Ovary (tissue), 9 donors: Measurements from ENCODE around the gene RIPOR3. TPM values are rescaled to one million over a fixed set of nuclear protein-coding genes. Genes with fewer than 3 reads are reported as not detected.

Experiments
- DNase-seq, 5 donors: peaks; one replicate each; pipeline ENCODE4 v3.0.0-alpha.2; 2019 to 2020
- H3K27ac ChIP-seq, 2 donors: fragments of 200-600 bp; one replicate each; pipeline versions ENCODE4 v1.5.1 to v1.8.0; 2019 to 2022
- H3K27me3 ChIP-seq: fragments of 200-600 bp; one replicate; pipeline ENCODE4 v1.8.0; 2022
- H3K36me3 ChIP-seq: fragments of 200-600 bp; sonication (generic); one replicate; pipeline ENCODE4 v1.5.1; 2019
- H3K4me1 ChIP-seq: one replicate; pipeline ENCODE4 v1.8.1; 2013; ENCODE audit warnings: mild to moderate bottlenecking, moderate library complexity; ENCODE audit not compliant: insufficient read depth
- H3K4me3 ChIP-seq: fragments of 200-600 bp; sonication (generic); one replicate; pipeline ENCODE4 v1.5.1; 2017
- H3K9me3 ChIP-seq, 2 donors: fragments of 200-600 bp in 1 of 2; sonication (generic) in 1 of 2; one replicate each; pipeline versions ENCODE4 v1.5.1 to v1.8.1; 2013 to 2019; ENCODE audit warnings: mild to moderate bottlenecking in 1 of 2, moderate library complexity in 1 of 2
- EP300 ChIP-seq: sonication (generic); formaldehyde crosslinking; IDR thresholded peaks from one replicate; pipeline ENCODE4 v1.6.1; 2017; ENCODE audit warnings: antibody characterized with exemption
- POLR2A ChIP-seq: fragments of 450-650 bp; IDR thresholded peaks from one replicate; pipeline ENCODE4 v1.6.1; 2017; ENCODE audit warnings: antibody characterized with exemption, mild to moderate bottlenecking, moderate library complexity
- WGBS, 3 donors: extraction: QIAGEN DNeasy Blood & Tissue Kit in 1 of 3; methylation state at CpG; one replicate each; pipeline versions ENCODE4 v1.1.5 to v1.1.7; 2013 to 2017; 5-methylcytosine and 5-hydroxymethylcytosine counted together
- intact Hi-C, 4 donors: fragments of 100-400 bp; cut with DNase I; formaldehyde crosslinking; loops; one replicate each; pipeline versions ENCODE4 v1.11.0 to v1.15.1; 2022 to 2023
- polyA plus RNA-seq, 2 donors: library from polyadenylated mRNA; stranded (reverse); fragments of 200-250 nt in 1 of 2; fragments of 350-450 nt in 1 of 2; fragmentation: Illumina TruSeq in 1 of 2; extraction: RNeasy Lipid Tissue Mini Kit (QIAGEN cat#74804) in 1 of 2; gene quantifications; one replicate each; pipeline ENCODE4 v1.2.3, GENCODE V29; 2013 to 2014
- total RNA-seq, 7 donors: library from RNA; depleted of rRNA in 2 of 7; stranded (reverse); fragments of >200 nt in 2 of 7; fragmentation: NEBNext Ultra II Directional in 3 of 7; extraction: Animal tissue kit (Norgen Biotek cat#: 25700) in 3 of 7; gene quantifications; one replicate each; pipeline versions ENCODE4 v1.1.0 to v1.2.4, GENCODE V29; 2016 to 2023
- TF ChIP-seq, protein P1 (sequence below), 3 donors: fragments of 450-650 bp in 2 of 3; fragments of 200-600 bp in 1 of 3; IDR thresholded peaks; one replicate each; pipeline versions ENCODE4 v1.5.1 to v1.8.0; 2016 to 2022; ENCODE audit warnings: antibody characterized with exemption in 3 of 3, mild to moderate bottlenecking in 1 of 3
- donor health status: DM: no; HTN: no; CAD: no; lungs with moderate emphysema.
- donor health status: DM: no; HTN: no; CAD: no.
- donor health status: Bipolar disorder and iron deficiency.
- donor health status: DM: yes; HTN: yes; CAD: no.
- donor health status: DM: no; HTN: no; CAD: no.
- donor health status: DM: yes; HTN: yes; CAD: no.

RIPOR3 gene
- total and polyA plus RNA-seq, 9 donors, result 1.3 to 22.7 (median 8.0) TPM

DNA sequence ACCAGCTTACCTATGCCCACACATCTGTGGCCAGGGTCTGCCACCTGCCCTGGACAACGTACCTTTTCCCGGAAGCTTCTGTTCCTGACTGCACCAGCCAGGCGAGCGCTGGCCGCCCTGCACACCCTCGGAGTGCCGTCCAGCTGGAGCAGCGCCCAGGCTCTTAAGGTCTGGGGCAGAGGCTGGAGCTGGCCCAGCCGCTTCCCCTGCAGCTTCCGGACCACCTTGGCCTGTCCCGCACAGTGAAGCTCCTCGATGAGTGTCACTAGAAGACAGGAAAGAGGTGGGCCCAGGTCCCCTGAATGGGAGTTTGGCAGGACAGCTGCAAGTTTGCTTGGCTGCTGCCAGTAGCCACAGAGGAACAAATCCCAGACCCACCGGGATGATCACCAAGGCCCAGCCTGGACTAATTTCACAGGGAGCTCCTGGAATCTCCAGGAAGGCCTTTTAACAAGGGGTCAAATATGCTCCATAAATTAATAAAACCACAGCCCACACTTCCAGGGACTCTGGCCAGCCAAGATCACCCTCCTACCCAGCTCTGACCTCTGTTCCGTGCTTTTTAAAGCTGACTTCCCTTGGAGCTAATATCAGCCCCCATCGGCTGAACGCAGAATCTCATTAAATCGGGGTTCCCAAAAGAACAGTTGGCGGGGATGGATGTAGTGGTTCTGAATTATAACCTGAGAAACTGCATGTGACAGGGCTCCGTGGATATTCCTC lies 98.9 kb downstream of the RIPOR3 start:
- H3K27ac ChIP-seq, result no peak overlapping the region
- DNase-seq, result peak; percentile 45 to 82 (median 67)

DNA sequence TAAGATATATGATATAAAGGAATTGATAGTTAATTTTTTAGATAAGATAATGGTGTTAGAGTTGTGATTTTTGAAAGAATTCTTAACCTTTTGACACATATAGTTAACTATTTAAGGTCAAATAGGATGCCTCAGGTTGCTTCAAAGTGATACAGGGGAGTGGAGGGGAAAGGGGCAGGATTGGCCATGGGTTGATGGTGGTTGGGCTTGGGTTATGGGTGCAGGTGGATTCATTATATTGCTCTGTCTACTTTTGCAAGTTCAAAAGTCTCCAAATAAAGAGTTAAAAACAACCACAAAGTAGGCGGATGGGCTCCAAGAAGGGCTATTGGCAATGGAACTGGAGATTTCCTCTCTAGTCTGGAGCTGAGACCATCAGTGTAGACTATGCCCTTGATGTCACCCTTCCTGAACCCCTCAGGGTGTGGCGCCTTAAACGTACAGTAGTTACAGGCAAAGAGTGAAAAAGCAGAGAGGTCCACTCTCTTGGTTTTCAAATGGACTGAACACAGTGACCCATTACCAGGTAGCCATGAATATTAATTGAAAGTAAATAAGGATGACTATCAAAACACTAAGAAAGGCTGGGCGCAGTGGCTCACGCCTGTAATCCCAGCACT lies 100.0 kb downstream of the RIPOR3 start:
- Histone ChIP-seq H3K36me3 (no peaks in the 10 kb centered on the region), H3K9me3 (no peaks in the 10 kb centered on the region), H3K4me3 (no peak overlapping the region), H3K27me3 (no peaks in the 10 kb centered on the region), H3K27ac (no peak overlapping the region), H3K4me1 (peaks cover 6% of the 10 kb centered on the region)
- DNase-seq, result no peak
- WGBS, 3 donors, result 89 to 98% (median 90%) methylated on average over 5 of the region's 5 CpGs
- intact Hi-C loops, result no loop called here
- TF ChIP-seq POLR2A (no peak), EP300 (no peak)
- TF ChIP-seq, protein P1, sequence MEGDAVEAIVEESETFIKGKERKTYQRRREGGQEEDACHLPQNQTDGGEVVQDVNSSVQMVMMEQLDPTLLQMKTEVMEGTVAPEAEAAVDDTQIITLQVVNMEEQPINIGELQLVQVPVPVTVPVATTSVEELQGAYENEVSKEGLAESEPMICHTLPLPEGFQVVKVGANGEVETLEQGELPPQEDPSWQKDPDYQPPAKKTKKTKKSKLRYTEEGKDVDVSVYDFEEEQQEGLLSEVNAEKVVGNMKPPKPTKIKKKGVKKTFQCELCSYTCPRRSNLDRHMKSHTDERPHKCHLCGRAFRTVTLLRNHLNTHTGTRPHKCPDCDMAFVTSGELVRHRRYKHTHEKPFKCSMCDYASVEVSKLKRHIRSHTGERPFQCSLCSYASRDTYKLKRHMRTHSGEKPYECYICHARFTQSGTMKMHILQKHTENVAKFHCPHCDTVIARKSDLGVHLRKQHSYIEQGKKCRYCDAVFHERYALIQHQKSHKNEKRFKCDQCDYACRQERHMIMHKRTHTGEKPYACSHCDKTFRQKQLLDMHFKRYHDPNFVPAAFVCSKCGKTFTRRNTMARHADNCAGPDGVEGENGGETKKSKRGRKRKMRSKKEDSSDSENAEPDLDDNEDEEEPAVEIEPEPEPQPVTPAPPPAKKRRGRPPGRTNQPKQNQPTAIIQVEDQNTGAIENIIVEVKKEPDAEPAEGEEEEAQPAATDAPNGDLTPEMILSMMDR (IDR thresholded peaks at IDR 0.05), result no peak

More for the DNA sequence above, 98.9 kb downstream of the RIPOR3 start:
- Histone ChIP-seq H3K4me1 (peaks cover 6% of the 10 kb centered on the region), H3K4me3 (no peak overlapping the region), H3K9me3 (no peaks in the 10 kb centered on the region), H3K36me3 (no peaks in the 10 kb centered on the region), H3K27me3 (no peaks in the 10 kb centered on the region)
- intact Hi-C loops, result no loop called here
- WGBS, 3 donors, result 20 to 25% (median 22%) methylated on average over 19 of the region's 19 CpGs
- TF ChIP-seq POLR2A (no peak), EP300 (no peak)
- TF ChIP-seq, protein P1 (IDR thresholded peaks at IDR 0.05), result no peak

DNA sequence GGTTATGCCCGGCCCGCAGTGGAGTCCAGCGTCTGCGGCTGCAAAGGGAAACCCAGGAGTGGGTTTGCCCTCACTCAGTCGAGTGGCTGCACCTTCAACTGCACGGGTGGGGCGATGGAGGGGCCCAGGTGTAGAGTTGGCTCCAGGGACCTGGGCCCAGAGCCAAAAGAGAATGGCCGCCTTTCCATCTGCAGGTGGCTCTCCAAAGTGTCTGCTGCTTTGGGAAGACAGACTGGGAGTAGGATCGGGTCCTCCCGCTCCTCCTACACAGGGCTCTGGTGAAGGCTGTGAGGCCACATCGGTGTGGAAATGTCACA lies 101.0 kb downstream of the RIPOR3 start:
- Histone ChIP-seq H3K9me3 (no peaks in the 10 kb centered on the region), H3K27me3 (no peaks in the 10 kb centered on the region), H3K4me3 (no peak overlapping the region), H3K4me1 (peaks cover 6% of the 10 kb centered on the region), H3K36me3 (no peaks in the 10 kb centered on the region), H3K27ac (no peak overlapping the region)
- TF ChIP-seq, protein P1 (IDR thresholded peaks at IDR 0.05), result no peak
- TF ChIP-seq EP300 (no peak), POLR2A (no peak)
- WGBS, 3 donors, result 90 to 91% (median 90%) methylated on average over 11 of the region's 11 CpGs
- no peak for DNase-seq
- intact Hi-C loops, result no loop called here

DNA sequence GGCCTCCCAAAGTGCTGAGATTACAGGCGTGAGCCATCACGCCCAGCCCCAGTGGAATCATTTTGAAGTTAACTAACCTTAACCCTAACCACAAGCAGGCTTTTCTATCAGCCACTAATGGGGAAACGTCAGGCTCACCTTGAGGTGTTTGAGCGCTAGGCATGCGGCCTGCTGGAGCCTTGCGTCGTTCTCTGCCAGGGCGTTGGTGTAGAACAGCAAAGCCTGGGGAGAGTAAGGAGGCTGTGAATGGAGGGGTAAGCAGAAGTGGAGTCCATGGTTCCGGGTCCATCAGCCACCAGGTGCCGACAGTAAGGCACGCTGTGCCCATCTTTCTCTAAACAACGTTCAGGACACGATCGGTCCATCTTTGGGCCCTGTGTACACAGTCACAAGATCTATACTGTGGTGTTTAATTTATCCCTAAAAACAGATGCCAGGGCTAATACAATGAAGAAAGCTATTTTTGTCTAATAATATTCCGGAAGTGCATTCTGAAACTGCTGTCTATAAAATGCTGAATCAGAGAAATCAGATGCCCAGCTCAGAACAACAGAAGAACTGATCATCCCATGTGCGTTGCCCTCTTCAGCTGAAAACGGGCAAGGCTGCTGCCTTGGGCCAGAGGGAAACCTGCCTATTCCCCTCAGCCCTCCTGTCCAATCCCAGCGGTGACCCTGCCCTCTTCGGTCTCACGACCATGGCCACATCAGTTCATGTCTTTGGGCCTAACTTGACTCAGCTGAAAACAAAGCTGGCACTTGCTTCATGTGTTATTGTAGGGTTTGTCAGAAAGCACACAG lies 101.6 kb downstream of the RIPOR3 start:
- intact Hi-C loops, result loop anchor here in 2 of 4 donors (10.0 kb wide), 2 partner anchors 115 to 605 kb away; partner anchors contain the start of gene SNAI1 (in 1 of the 2)
- no peak for DNase-seq
- TF ChIP-seq, protein P1 (IDR thresholded peaks at IDR 0.05), result no peak
- no peak for TF ChIP-seq EP300
- no peak for TF ChIP-seq POLR2A
- H3K4me1 ChIP-seq, result peaks cover 6% of the 10 kb centered on the region
- no peaks in the 10 kb centered on the region for H3K27me3 ChIP-seq
- WGBS, 3 donors, result 91 to 94% (median 92%) methylated on average over 20 of the region's 20 CpGs
- H3K4me3 ChIP-seq, result no peak overlapping the region
- H3K9me3 ChIP-seq, result no peaks in the 10 kb centered on the region
- no peak overlapping the region for H3K27ac ChIP-seq
- no peaks in the 10 kb centered on the region for H3K36me3 ChIP-seq
